NCI-H1417 treated with DMSO at 0.1 percent for 48 hours (cell line): ENCODE data around the gene OR10V1.

ENCODE experiments used
- DNase-seq: peaks from one replicate; lab custom pipeline; 2025; lab: John Stamatoyannopoulos, UW

Gene OR10V1

DNA sequence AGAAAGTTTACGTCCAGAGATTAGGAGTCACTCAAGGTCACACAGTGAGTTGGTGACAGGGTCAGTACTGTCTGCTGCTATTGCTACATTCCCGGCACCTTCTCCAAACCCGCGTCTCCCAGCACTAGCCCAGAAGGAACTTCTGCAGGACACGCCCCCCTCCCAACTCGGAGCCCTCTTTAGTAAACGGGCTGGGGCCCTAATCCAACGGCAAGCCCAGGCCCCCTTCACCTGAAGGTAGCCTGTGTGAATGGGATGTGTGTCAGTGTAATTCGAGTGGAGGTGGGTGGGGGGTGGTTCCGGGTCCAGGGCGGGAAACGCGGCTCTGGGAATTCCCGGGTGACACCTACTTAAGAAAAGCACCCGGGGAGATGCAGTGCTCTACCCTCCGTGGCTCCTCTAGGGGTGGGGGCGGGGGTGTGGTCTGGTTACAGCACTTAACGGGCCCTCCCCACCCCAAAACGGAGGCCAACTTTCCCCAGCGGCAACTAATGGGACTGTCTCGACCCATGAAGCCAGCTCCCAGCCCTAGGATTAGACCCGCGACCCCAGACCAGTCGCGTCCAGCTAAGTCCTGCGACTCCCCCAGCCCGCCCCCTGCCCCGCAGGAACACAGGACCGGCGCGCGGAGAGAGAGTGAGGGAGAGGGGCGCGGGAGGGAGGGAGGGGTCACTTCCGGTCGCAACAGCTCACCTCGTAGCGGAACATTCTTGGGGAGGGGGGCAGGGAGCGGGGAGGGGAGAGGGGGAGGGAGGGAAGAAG lies 45.3 kb downstream of the OR10V1 start:
- no peak for DNase-seq

DNA sequence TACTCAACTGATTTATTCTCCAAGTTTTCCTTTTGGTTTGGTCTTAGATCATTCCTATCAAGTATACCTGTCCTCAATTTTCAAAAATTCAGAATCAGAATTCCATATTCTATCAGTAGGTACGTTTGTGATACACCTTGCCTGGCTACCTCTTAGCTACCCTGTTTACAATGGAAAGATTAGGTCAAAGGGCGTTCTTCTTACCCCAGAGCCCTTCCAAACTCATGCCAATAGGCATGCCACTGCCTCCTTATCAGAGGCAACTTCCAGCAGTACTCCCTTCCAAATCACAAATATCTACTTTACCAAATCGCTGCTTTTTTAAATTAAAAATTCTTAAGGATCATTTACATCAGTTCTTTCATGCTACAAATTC lies 45.8 kb downstream of the OR10V1 start:
- no peak for DNase-seq

DNA sequence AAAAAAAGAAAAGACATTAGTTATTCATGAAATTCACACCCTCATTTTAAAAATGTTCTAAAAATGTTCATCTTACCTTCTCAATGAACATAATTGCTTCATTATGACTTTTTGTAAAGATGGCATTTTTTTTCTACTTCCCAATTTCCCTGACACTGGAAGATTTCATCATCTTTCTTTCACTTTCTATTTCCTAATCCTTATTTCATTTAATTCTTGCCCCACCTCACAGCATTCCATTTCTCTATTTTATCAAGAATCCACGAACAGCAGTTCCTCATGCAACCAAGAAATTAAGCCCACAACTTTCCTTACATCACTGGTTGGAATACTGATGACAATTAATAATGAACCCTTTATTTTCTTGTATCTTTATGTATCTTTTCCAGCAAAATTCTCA lies 46.7 kb downstream of the OR10V1 start:
- DNase-seq, result no peak
